LoVo (cell line): Measurements from ENCODE around the gene ASCC1.
A peak's percentile ranks its signal among the peaks of the same experiment; 100 is the strongest.

Experiments used
- DNase-seq: peaks from one replicate; pipeline ENCODE4 v3.0.0-alpha.2; 2016; ENCODE audit warnings: low spot score

The ASCC1 gene

GRCh38 chr10:72081772-72082590, 134.1 kb downstream of the ASCC1 start:
- peak; percentile 75 for DNase-seq

DNA sequence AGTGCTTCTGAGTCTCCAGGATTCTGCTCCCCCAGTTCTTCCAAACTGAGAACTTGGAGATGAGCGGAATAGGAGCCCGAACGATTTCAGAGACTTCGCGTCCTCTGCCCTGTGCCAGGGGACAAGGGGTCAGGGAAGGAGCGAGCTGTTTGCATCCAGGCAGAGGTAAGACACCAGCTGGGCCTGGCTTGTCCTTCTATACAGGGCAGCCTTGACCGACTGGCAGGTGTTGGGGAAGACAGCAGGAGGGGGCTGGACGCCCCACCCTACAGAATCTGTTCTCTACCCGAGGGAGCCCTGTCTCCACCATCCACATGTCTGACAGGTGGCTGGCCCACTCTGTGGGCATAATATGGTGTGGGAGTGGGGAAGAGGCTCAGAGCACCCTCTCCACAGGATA, 134.9 kb downstream of the ASCC1 start:
- no peak for DNase-seq

GRCh38 chr10:72080042-72080975, 135.8 kb downstream of the ASCC1 start:
- DNase-seq = peak; percentile 26

DNA sequence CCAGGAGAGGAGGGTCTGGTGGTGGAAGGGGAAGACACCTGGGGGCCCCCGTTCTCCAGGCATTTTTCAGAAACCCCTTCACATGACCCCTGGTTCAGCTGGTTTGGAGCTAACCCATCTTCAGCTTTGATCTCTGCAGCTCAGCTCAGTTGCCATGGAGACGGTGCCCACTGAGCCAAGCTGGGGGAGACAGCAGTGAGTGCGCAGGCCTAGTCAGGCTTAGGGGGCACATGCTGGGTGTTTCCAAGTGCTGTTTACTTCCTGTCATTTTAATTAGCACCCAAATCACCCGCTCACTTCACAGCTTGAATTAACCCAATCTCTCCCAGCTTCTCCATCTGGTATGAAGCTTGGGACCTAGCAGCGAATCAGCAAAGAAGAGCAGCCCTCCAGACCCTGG, 136.7 kb downstream of the ASCC1 start:
- no peak for DNase-seq

DNA sequence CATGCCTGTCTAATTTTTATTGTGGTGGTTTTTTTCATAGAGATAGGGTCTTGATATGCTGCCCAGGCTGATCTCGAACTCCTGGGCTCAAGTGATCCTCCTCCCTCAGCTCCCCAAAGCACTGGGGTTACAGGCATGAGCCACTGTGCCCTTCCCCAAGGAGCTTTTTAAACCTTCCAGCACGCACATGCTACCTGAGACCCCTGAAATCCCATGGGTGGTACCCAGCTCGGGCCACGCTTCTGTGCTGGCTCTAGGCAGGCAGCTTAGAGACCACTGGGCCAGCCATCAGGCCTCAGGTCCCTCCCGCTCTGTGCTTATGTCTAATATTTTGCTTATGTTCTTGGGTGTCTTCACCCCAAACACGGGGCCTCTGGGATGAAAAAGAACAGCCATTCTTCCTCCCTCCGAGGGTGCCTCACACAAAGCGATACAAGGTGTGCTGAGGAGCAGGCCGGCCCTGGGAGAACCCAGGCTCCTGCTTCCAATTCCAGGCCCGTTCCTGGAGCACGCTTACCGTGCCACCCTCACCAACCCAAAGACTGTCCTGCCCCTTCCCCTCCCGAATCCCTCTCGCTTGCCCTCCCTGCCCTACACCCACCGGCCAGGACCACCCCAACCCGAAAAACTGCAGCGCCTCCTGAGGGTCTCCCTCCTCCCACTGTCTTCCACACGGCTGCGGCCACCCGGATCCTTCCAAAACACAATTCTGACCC, 138.6 kb downstream of the ASCC1 start:
- no peak for DNase-seq

- DNase-seq = no peak
Measured at GRCh38 chr10:72076756-72077155, 139.3 kb downstream of the ASCC1 start.

- DNase-seq = no peak
Measured at GRCh38 chr10:72075376-72076115, 140.5 kb downstream of the ASCC1 start.

DNA sequence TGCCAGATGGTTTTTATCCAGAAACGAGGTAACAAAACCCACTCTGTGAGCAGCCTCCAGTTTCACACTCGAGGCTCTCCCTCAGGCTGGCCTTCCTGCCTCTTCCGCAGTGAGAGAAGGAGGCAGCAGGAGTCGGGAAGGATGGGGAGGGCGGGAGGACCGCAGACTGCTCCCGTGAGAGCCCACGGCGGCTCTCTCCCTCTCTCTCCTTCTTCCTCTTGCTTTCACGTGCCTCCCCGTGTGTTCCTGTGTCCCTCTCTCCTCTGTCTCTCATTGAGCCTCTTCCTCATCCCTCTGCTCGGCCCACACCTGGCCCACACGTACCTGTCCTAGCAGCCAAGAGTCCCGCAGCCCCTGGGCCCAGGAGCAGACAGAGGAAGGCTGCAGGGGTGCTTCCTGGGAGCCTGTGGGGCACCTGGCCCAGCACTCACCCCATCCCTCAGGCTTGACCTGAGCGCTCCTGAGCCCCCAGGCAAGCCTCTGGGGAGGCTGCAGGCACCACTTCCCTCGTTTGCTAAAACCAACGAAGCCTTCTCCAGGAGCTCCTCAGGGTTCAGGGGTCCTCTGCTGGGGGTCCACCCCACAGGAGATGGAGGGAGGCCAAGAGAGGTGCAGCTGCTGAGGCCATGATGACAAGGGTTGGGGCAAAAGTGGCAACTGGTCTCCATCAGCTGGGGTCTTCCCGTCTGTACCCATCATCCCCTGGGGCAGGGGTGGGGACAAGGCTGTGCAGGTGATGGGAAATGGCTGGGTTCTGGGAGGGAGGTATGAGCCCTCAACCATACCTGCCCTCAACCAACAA, 141.3 kb downstream of the ASCC1 start:
- DNase-seq = no peak

DNA sequence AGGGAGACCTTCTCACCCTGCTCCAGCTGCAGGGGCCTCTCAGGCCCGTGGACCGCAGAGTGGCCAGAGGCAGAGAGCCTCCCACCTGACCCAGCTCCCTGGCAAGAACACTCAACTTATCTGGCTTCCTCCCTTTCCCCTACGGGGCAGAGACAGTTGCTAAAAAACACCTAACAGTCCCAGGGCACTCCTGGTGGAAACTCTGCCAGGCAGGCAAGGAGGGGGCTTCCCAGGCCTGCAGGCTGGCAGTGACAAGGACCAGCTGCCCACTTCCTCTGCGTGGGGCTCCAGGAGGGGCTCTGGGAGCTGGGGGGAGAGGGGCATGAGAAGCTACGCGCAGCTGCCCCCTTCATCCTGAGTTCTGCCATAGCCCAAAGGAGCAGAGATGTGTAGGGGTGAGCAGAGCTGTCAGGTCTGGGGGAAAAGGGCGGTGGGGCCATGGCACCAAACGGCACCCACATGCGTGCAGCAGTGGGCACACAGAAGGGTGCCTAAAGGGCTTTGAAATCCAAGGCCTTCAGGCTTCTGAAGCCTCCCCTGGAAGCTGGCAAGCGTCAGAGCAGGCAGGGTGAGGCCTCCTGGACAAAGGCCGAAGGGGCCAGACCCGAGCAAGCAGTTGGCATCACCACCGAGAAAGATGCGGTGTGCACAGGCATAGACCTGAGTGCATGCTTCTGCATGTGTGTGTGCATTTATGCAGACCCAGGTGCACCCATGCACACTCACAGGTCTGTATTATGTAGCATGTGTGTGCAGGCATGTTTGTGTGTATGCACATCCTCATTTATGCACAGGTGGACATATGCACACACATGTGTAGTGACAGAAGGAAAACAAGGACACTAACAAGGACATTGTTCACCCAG, 142.1 kb downstream of the ASCC1 start:
- no peak for DNase-seq

- DNase-seq = no peak
Measured at GRCh38 chr10:72072639-72073038, 143.4 kb downstream of the ASCC1 start.

GRCh38 chr10:72072046-72072445, 144.0 kb downstream of the ASCC1 start:
- DNase-seq = no peak

- no peak for DNase-seq
Measured at GRCh38 chr10:72069751-72070526, 146.1 kb downstream of the ASCC1 start.

DNA sequence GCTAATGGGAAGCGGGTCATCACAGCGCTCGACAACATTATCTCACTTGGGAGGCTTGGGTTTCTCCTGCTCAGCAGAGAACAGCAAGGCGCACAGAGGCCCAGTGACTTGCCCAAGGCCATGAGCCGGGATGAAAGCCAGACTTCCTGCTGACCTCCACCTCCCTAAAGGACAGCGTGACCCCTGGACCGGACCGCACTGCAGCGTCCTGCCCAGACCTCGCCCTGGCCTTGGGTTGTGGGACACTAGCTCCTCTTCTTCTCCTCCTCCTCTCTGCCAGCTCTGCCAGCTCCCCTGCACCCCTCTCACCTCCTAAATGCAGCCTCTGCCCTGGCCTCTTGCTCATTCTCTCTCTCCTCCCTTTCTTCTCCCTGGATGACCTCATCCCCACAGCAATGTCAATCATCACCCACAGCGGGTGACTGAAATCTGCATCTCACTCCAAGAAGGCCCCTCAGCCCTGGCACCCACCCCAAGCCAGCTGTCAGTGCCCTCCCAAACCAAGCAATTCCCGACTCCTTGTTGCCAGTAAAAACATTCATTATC, 147.1 kb downstream of the ASCC1 start:
- no peak for DNase-seq

GRCh38 chr10:72068126-72068765, 147.8 kb downstream of the ASCC1 start:
- no peak for DNase-seq

- DNase-seq = no peak
Measured at GRCh38 chr10:72067463-72068125, 148.5 kb downstream of the ASCC1 start.

- no peak for DNase-seq
Measured at GRCh38 chr10:72066318-72067284, 149.5 kb downstream of the ASCC1 start.
